Measurements from ENCODE around the gene SCML1.

Gene SCML1

GRCh38 chrX:17706676-17707075, 30.6 kb upstream of the SCML1 start:
- H3K79me2 ChIP-seq (ENCODE audit: control insufficient read depth, insufficient read depth, low read length, poor library complexity) = no peaks in the 10 kb centered on the region
- no peak overlapping the region for H3K14ac ChIP-seq (ENCODE audit: low read length)
- H2AFZ ChIP-seq (ENCODE audit: insufficient read depth, low read length, poor library complexity) = no peak overlapping the region
- no peak overlapping the region for H4K8ac ChIP-seq (ENCODE audit: low read depth, low read length)
- DNase-seq = peak; percentile 71 to 78
- no peak overlapping the region for H3K4me2 ChIP-seq (ENCODE audit: low read length)
- H3K9me3 ChIP-seq (ENCODE audit: insufficient read depth, low read depth, low read length) = no peaks in the 10 kb centered on the region
- no CpG with 5 or more reads among the region's 4 CpGs for WGBS (ENCODE audit: extremely low coverage, insufficient coverage, insufficient read length)
- no peaks in the 10 kb centered on the region for H3K79me1 ChIP-seq (ENCODE audit: low read length)
- H3K4ac ChIP-seq (ENCODE audit: low read depth, low read length) = no peak overlapping the region
- no peak overlapping the region for H2AK5ac ChIP-seq (ENCODE audit: low read length)
- no peak overlapping the region for H2BK12ac ChIP-seq (ENCODE audit: low read length)
- H4K12ac ChIP-seq (ENCODE audit: low read depth, low read length) = no peak overlapping the region
- H2BK5ac ChIP-seq (ENCODE audit: low read depth, low read length, poor library complexity) = no peak overlapping the region
- H3K36me3 ChIP-seq (ENCODE audit: control insufficient read depth in 1 of 2, insufficient read depth in 2 of 2, low read length in 2 of 2) = no peaks in the 10 kb centered on the region
- no peak overlapping the region for H3K4me3 ChIP-seq (ENCODE audit: low read depth, low read length)
- no peak overlapping the region for H3K23ac ChIP-seq (ENCODE audit: low read length)
- H3K27me3 ChIP-seq (ENCODE audit: insufficient read depth, low read length) = no peaks in the 10 kb centered on the region
- H3K4me1 ChIP-seq (ENCODE audit: control insufficient read depth in 1 of 2, insufficient read depth in 2 of 2, low read length in 2 of 2) = peaks cover 0 to 3% of the 10 kb centered on the region in 2 experiments
- H3K18ac ChIP-seq (ENCODE audit: low read length) = no peak overlapping the region
- H2BK120ac ChIP-seq (ENCODE audit: insufficient read depth, low read length, poor library complexity) = no peak overlapping the region
- H3K27ac ChIP-seq (ENCODE audit: low read depth, low read length) = no peak overlapping the region
- H4K91ac ChIP-seq (ENCODE audit: low read depth, low read length) = no peak overlapping the region
- no peak overlapping the region for H3K9ac ChIP-seq (ENCODE audit: low read length)

- Histone ChIP-seq H3K27ac (ENCODE audit: low read depth, low read length) (no peak overlapping the region), H2BK12ac (ENCODE audit: low read length) (no peak overlapping the region), H2AK5ac (ENCODE audit: low read length) (no peak overlapping the region), H3K79me2 (ENCODE audit: control insufficient read depth, insufficient read depth, low read length, poor library complexity) (no peaks in the 10 kb centered on the region), H3K9ac (ENCODE audit: low read length) (no peak overlapping the region), H3K36me3 (ENCODE audit: control insufficient read depth in 1 of 2, insufficient read depth in 2 of 2, low read length in 2 of 2) (no peaks in the 10 kb centered on the region), H3K4me3 (ENCODE audit: low read depth, low read length) (no peak overlapping the region), H4K91ac (ENCODE audit: low read depth, low read length) (no peak overlapping the region), H3K14ac (ENCODE audit: low read length) (no peak overlapping the region), H3K18ac (ENCODE audit: low read length) (no peak overlapping the region), H3K27me3 (ENCODE audit: insufficient read depth, low read length) (no peaks in the 10 kb centered on the region), H4K8ac (ENCODE audit: low read depth, low read length) (no peak overlapping the region), H2BK120ac (ENCODE audit: insufficient read depth, low read length, poor library complexity) (no peak overlapping the region), H3K4me1 (ENCODE audit: control insufficient read depth in 1 of 2, insufficient read depth in 2 of 2, low read length in 2 of 2) (peaks cover 0 to 3% of the 10 kb centered on the region in 2 experiments), H3K79me1 (ENCODE audit: low read length) (no peaks in the 10 kb centered on the region), H2BK5ac (ENCODE audit: low read depth, low read length, poor library complexity) (no peak overlapping the region), H4K12ac (ENCODE audit: low read depth, low read length) (no peak overlapping the region), H3K4me2 (ENCODE audit: low read length) (no peak overlapping the region), H2AFZ (ENCODE audit: insufficient read depth, low read length, poor library complexity) (no peak overlapping the region), H3K4ac (ENCODE audit: low read depth, low read length) (no peak overlapping the region), H3K9me3 (ENCODE audit: insufficient read depth, low read depth, low read length) (no peaks in the 10 kb centered on the region), H3K23ac (ENCODE audit: low read length) (no peak overlapping the region)
- DNase-seq = no peak
- no CpG with 5 or more reads among the region's 3 CpGs for WGBS (ENCODE audit: extremely low coverage, insufficient coverage, insufficient read length)
These were observed 29.6 kb upstream of the SCML1 start for GRCh38 chrX:17707731-17708130.

- Histone ChIP-seq H3K27ac (ENCODE audit: low read depth, low read length) (no peak overlapping the region), H3K18ac (ENCODE audit: low read length) (no peak overlapping the region), H3K4me2 (ENCODE audit: low read length) (no peak overlapping the region), H3K9me3 (ENCODE audit: insufficient read depth, low read depth, low read length) (no peaks in the 10 kb centered on the region), H3K4me3 (ENCODE audit: low read depth, low read length) (no peak overlapping the region), H2BK120ac (ENCODE audit: insufficient read depth, low read length, poor library complexity) (no peak overlapping the region), H2BK12ac (ENCODE audit: low read length) (no peak overlapping the region), H4K8ac (ENCODE audit: low read depth, low read length) (no peak overlapping the region), H3K4ac (ENCODE audit: low read depth, low read length) (no peak overlapping the region), H3K9ac (ENCODE audit: low read length) (no peak overlapping the region), H2AFZ (ENCODE audit: insufficient read depth, low read length, poor library complexity) (no peak overlapping the region), H4K12ac (ENCODE audit: low read depth, low read length) (no peak overlapping the region), H2AK5ac (ENCODE audit: low read length) (no peak overlapping the region), H3K79me2 (ENCODE audit: control insufficient read depth, insufficient read depth, low read length, poor library complexity) (no peaks in the 10 kb centered on the region), H3K27me3 (ENCODE audit: insufficient read depth, low read length) (no peaks in the 10 kb centered on the region), H3K23ac (ENCODE audit: low read length) (no peak overlapping the region), H2BK5ac (ENCODE audit: low read depth, low read length, poor library complexity) (no peak overlapping the region), H4K91ac (ENCODE audit: low read depth, low read length) (no peak overlapping the region), H3K79me1 (ENCODE audit: low read length) (no peaks in the 10 kb centered on the region), H3K36me3 (ENCODE audit: control insufficient read depth in 1 of 2, insufficient read depth in 2 of 2, low read length in 2 of 2) (no peaks in the 10 kb centered on the region), H3K4me1 (ENCODE audit: control insufficient read depth in 1 of 2, insufficient read depth in 2 of 2, low read length in 2 of 2) (peaks cover 0 to 3% of the 10 kb centered on the region in 2 experiments), H3K14ac (ENCODE audit: low read length) (no peak overlapping the region)
- no CpG with 5 or more reads among the region's 1 CpG for WGBS (ENCODE audit: extremely low coverage, insufficient coverage, insufficient read length)
- DNase-seq = no peak
These were observed 26.4 kb upstream of the SCML1 start for GRCh38 chrX:17710871-17711301.

- no peaks in the 10 kb centered on the region for H3K79me1 ChIP-seq (ENCODE audit: low read length)
- no peak overlapping the region for H3K14ac ChIP-seq (ENCODE audit: low read length)
- H2AFZ ChIP-seq (ENCODE audit: insufficient read depth, low read length, poor library complexity) = no peak overlapping the region
- no peak overlapping the region for H2BK5ac ChIP-seq (ENCODE audit: low read depth, low read length, poor library complexity)
- H4K12ac ChIP-seq (ENCODE audit: low read depth, low read length) = no peak overlapping the region
- H3K4me3 ChIP-seq (ENCODE audit: low read depth, low read length) = no peak overlapping the region
- no CpG with 5 or more reads among the region's 2 CpGs for WGBS (ENCODE audit: extremely low coverage, insufficient coverage, insufficient read length)
- H3K23ac ChIP-seq (ENCODE audit: low read length) = no peak overlapping the region
- no peak overlapping the region for H4K8ac ChIP-seq (ENCODE audit: low read depth, low read length)
- no peak overlapping the region for H3K4ac ChIP-seq (ENCODE audit: low read depth, low read length)
- no peaks in the 10 kb centered on the region for H3K27me3 ChIP-seq (ENCODE audit: insufficient read depth, low read length)
- H3K79me2 ChIP-seq (ENCODE audit: control insufficient read depth, insufficient read depth, low read length, poor library complexity) = no peaks in the 10 kb centered on the region
- no peak overlapping the region for H3K9ac ChIP-seq (ENCODE audit: low read length)
- H2BK12ac ChIP-seq (ENCODE audit: low read length) = no peak overlapping the region
- H4K91ac ChIP-seq (ENCODE audit: low read depth, low read length) = no peak overlapping the region
- no peak for DNase-seq
- no peaks in the 10 kb centered on the region for H3K36me3 ChIP-seq (ENCODE audit: control insufficient read depth in 1 of 2, insufficient read depth in 2 of 2, low read length in 2 of 2)
- no peak overlapping the region for H3K18ac ChIP-seq (ENCODE audit: low read length)
- H3K4me2 ChIP-seq (ENCODE audit: low read length) = no peak overlapping the region
- no peaks in the 10 kb centered on the region for H3K4me1 ChIP-seq (ENCODE audit: control insufficient read depth in 1 of 2, insufficient read depth in 2 of 2, low read length in 2 of 2)
- no peak overlapping the region for H2BK120ac ChIP-seq (ENCODE audit: insufficient read depth, low read length, poor library complexity)
- H3K27ac ChIP-seq (ENCODE audit: low read depth, low read length) = no peak overlapping the region
- no peaks in the 10 kb centered on the region for H3K9me3 ChIP-seq (ENCODE audit: insufficient read depth, low read depth, low read length)
- no peak overlapping the region for H2AK5ac ChIP-seq (ENCODE audit: low read length)
These were observed 24.0 kb upstream of the SCML1 start for GRCh38 chrX:17713288-17713687.

Data from trophoblast cell (in vitro differentiated cells and primary cell).